HG03439 (cell line): ENCODE data around the gene ISOC2.
A peak's percentile ranks its signal among the peaks of the same experiment; 100 is the strongest.
"Not testable (repeated sequence)": the region's sequence is repeated elsewhere in the genome, so short reads cannot be mapped to it uniquely, and the experiment has no call there.

Experiments
- ATAC-seq: cut with Tn5 transposase; IDR thresholded peaks from one replicate; pipeline ENCODE4 v1.9.1; 2021; ENCODE audit warnings: mild to moderate bottlenecking, moderate library complexity; ENCODE audit not compliant: unreplicated experiment

The ISOC2 gene

DNA sequence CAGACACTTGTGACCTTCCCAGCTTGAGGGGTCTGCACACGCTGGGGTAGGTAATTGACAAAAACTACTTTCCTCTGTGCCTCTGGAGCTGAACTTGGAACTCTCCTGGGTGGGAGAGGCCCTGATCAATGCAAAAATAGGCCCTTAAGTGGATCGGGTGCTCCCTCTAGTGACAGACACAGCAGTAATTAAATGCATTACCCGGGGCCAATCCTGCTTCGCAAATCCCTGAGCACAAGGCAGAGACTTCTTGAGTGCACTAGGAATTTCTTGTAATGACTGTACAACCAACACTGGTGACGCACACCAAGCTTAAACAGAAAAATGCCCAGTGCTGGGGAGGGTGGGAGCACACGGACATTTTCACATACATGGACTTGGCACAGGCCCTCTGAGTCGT, 43.3 kb downstream of the ISOC2 start:
- no peak for ATAC-seq

DNA sequence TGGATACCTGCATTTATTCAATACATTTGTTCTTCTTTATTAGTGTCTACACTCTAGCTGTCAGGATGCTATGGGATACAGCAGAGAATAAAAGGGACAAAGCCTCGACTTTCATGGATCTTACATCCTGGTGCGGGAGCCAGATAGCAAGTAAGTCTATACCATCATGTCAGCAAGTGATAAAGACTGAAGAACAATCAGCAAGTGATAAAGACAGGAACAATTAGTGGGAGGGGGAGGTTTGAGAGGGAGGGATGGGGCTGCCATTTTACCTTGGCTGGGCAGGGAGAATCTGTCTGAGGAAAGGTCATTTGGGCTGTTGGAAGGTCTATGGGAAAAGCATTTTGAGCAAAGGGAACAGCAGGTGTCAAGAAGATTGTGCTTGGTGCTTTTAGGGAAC, 51.3 kb downstream of the ISOC2 start:
- no peak for ATAC-seq

DNA sequence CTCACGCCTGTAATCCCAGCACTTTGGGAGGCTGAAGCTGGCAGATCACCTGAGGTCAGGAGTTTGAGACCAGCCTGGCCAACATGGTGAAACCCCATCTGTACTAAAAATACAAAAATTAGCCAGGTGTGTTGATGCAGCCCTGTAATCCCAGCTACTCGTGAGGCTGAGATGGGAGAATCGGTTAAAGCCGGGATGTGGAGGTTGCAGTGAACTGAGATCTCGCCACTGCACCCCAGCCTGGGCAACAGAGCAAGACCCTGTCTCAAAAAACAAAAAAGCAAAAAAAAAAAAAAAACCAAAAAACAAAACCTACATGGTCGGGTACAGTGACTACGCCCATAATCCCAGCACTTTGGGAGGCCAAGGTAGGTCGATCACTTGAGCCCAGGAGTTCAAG, 52.3 kb downstream of the ISOC2 start:
- not testable (repeated sequence) for ATAC-seq

DNA sequence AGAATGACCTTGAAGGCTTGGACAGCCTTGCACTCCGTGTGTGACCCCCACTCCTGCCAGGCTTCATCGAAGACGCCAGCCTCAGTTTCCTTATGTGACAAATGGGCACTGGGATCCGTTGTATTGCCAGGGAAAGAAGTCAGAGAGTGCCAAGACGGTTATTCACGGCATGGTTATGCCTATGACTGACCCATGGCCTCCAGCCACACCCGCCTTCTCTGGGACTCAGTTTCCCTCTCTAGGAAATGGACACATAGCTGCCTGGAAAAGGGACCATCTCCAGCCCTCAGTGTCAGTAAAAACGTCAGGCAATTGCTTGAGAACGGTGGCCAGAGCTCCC, 52.9 kb downstream of the ISOC2 start:
- ATAC-seq, result no peak

DNA sequence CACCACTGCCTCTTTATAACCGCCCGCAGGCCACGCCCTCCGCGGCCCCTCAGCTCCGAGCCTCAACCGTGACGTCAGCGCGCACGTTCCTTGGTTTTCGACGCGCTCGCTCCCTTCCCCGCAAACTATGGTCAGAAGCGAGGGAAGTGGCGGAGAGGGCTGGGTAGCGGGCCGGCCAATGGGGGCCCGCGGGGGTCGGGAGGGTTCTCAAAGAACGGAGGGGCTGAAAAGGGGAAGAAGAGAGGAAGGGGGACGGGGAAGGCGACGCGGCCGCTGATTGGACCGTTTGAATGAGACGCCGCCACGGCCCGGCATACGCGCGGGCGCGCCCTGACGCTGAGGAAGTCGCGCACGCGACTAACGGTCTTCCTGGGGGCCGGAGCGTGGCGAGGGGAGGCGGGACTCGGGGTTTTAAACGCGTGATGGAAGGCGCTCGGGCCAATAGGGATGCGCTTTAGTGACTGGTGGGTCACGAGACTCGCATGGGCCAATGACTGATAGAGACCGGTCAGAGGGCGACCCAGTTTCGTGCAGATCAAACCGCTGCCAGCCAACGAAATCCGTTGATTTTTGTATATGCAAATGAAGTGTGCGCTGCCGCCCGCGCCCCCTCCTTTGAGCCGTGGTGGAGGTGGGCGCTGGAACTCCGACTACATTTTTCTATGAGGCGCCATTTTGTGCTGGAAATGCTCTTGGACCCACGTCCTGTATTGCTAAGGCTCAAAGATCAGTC, 53.5 kb downstream of the ISOC2 start:
- peak; percentile 84 for ATAC-seq

DNA sequence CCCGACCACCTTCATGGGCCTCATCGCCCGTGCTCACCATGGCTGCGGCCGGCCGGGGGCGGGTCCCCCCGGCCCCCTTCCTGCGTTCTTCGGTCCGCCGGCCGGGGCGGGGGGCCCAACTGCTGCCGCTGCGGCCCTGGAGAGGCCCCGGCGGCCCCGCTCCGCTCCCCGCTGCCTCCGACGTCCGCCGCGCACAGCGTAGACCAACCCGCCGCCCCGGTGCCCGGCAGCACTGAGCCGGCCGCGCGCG, 54.0 kb downstream of the ISOC2 start, which contains the start of gene UBE2S:
Gene UBE2S, minus strand, starts transcription at position 239 of the 250 bp plus-strand sequence. Its CDS starts 199 bp downstream, at position 40.
- ATAC-seq, result not testable (repeated sequence)

DNA sequence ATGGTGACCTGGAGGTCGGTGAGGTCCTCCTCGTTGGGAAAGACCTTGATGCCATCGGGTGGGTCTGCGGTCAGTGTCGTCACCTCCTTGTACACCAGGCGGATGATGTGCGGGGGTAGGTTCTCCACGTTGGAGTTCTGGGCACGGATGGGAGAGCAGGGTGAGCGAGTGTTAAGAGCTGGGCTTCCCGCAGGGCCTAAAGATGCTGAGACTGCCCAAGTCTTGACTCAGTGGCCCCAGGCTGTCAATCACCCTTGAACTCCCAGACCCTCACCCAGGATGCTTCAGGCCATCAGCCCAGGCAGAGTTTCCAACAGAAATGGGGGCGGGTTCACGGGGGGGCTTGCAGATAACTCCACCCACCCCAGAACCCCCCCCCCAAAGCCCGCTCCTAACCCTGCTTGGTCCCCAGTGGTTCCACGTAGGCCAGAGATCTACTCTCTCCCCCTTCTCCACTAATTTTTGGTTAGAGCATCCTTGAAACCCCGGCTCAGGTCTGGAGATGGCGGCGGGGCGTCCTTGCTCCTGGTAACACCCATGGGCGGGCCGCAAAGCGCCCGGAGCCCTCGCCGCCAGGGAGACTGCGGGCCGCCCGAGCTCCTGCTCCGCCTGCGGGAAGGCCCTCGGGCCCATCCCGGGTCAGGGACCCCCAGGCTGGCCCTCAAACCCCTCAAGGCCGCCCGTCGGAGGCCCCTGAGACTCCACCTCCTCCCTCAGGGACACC, 54.5 kb downstream of the ISOC2 start:
- ATAC-seq, result no peak

DNA sequence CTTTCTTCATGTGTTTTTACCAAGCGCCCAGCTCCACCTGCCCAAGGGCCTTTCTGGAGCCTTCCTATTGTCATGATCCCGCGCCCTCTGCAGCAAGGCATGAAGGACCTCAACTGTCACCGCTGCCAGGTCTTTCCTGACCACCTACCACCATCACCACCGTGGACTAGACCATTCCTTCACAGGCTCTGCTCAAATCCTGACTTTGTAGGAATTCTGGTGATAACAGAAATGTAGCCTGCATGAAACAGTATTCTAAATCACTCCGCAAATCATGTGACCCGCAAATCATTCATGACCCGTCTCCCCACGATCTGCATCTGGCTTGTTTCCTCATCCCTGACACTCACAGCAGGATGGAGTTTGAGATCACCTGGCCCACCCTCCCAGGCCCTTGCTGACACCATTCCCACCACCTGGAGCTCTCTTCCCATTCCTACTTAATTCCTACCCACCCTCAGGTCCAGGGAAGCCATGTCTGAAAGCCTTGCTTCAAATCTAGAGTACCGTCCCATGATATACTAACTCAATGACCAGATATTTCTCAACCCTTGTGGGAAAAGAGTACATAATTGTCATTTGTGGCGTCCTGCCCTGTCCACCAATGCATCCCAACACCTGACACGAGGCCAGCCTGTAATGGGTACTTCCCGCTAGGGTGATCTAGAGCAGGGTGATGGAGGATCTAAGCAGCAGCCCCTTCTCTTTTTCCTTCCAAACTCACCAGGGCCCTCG, 55.2 kb downstream of the ISOC2 start:
- ATAC-seq, result no peak

DNA sequence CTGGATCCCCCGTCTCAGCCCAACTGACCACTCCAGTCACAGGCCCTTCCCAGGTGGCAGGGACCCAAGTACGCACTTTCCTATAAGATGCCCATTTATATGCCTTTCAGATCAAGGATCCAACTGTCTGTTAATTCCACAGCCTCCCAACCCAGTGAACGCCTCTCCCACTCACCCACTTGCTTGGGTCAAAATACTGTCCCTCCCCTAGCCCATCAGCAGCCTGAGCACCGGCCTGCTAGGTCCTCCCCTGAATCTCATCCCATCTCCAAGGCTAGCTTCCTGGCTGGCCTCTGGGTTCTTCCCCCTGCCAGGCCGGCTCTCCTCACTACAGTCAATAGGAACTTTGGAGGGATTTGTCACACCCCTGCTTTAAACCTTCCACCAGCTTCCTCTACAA, 55.8 kb downstream of the ISOC2 start:
- no peak for ATAC-seq
